NCI-H2196 treated with DMSO at 0.1 percent for 48 hours (cell line): ENCODE measurements around the gene SLC28A2.
"Not testable (repeated sequence)": the region's sequence is repeated elsewhere in the genome, so short reads cannot be mapped to it uniquely, and the experiment has no call there.

ENCODE experiments used
- DNase-seq: peaks from one replicate; lab custom pipeline; 2025; ENCODE audit not compliant: unreplicated experiment; lab: John Stamatoyannopoulos, UW

SLC28A2 gene

DNA sequence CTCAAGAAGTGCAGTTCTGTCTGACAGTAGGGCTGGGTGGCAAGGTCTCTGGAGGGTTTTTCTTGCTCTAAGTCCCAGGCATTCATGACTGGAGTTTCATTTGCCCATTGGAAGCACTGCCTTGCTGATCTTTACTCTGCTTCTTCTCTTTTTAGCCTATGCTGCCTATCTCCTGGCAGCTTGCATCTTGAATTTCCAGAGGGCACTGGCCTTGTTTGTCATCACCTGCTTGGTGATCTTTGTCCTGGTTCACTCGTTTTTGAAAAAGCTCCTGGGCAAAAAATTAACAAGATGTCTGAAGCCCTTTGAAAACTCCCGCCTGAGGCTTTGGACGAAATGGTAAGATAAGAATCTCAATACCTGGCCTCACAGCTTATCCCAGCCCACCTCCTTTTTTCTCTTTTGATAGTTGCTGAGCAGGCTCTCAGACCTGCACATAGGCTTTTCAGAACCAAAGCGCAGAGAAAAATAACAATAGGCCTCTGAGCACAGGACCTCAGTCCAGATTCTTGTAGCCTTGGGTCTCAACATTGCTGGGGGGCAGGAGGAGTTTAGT lies 10.9 kb downstream of the SLC28A2 start:
- DNase-seq, result no peak

DNA sequence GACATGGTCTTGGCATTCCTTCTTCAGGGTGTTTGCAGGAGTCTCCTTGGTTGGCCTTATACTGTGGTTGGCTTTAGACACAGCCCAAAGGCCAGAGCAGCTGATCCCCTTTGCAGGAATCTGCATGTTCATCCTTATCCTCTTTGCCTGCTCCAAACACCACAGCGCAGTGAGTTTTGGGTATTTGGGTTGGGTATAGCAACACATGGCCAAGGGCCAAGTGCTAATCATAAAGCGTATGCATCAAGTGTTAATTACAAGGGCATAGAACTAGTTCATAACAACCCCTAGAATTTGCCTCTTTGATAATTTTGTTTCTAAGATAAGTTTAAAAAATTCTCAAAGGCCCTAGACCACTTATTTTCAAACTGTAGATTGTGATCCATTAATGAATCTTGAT lies 11.8 kb downstream of the SLC28A2 start:
- no peak for DNase-seq

DNA sequence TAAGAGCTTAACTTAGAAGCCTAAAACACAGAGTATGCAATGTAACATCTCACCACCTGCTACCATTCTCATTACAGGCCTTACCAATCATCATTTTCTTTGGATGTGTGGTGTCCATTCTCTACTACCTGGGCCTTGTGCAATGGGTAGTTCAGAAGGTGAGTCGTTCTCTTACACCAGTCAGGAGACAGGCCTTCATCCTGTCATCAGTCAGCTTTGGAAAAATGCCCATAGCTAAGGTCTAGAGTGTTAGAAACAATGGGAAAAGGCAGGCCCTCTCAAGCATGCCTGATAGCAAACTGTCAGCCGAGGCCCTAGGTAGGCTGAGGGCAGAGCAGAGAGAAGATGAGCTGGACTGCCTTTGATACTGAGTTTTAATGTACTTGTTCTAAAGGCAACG lies 13.5 kb downstream of the SLC28A2 start:
- no peak for DNase-seq

GRCh38 chr15:45268135-45268534 lies 16.1 kb downstream of the SLC28A2 start:
- DNase-seq, result no peak

- no peak for DNase-seq
Observed at GRCh38 chr15:45274636-45275380, 22.8 kb downstream of the SLC28A2 start.

- no peak for DNase-seq
Observed at GRCh38 chr15:45276831-45277230, 24.8 kb downstream of the SLC28A2 start.

GRCh38 chr15:45279024-45279698 lies 27.1 kb downstream of the SLC28A2 start:
- DNase-seq, result peak; percentile 73

- DNase-seq, result no peak
Observed at GRCh38 chr15:45285413-45285812, 33.4 kb downstream of the SLC28A2 start.

DNA sequence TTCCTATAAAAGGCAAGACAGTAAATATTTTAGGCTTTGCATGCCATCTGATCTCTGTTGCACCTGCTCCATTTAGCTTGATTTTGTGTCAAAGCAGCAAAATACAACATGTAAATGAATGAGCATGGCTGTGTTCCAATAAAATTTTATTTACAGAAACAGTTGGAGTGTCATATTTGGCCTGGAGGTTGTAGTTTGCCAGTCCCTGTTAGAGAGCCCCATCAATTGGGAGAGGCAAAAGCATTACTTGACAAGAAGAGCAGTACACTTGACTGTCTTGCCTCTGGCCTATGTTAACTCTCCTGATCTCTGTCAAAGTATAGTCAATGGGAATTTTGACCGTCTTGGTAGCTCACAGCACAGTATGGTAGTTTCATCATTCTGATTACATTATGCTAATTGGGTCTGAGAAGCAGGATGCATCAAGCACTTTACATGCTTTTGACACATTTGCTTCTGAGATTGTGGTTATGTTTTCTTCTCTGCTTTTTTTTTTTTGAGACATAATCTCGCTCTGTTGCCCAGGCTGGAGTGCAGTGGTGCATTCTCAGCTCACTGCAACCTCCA lies 35.4 kb downstream of the SLC28A2 start:
- peak; percentile 27 for DNase-seq

- no peak for DNase-seq
Observed at GRCh38 chr15:45288947-45289346, 36.9 kb downstream of the SLC28A2 start.

GRCh38 chr15:45291822-45292582 lies 40.0 kb downstream of the SLC28A2 start:
- DNase-seq, result no peak

GRCh38 chr15:45293326-45293725 lies 41.3 kb downstream of the SLC28A2 start:
- DNase-seq, result not testable (repeated sequence)

GRCh38 chr15:45298964-45299378 lies 46.9 kb downstream of the SLC28A2 start:
- not testable (repeated sequence) for DNase-seq

DNA sequence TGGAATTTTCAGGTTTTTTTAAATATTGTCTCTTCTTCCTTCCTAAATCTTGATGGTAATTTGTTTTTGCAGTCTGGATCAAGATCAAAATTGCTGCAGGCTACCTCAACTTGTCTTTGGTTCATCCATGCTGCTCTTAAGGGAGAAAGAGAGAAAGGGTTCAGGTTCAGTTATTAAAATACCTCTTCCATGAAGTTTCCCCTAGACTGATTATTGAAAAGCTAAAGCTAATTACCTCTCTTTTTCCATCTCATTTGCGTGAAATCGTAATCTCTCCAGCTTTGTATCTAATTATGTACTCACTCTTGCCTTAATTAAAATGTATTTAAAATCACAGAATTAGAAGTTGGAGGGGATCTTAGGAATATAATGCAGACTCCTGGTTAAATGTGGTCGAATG lies 52.7 kb downstream of the SLC28A2 start:
- no peak for DNase-seq

DNA sequence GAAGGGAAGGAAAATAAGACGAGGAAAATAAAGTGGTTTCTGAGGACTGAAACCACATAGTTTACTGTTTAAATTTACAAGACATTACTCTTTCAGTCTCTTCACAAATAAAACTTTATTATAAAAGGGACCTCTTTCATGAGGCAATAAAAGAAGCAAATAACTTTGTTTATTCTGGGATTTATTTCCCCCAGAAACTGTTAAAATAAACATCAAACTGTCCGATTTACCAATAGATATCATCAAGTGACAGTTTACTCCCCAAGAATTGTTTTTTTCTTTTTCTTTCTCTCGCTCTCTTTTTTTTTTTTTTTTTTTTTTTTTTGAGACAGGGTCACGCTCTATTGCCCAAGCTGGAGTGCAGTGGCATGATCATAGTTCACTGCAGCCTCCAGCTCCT lies 54.1 kb downstream of the SLC28A2 start:
- no peak for DNase-seq

- no peak for DNase-seq
Observed at GRCh38 chr15:45307230-45307924, 55.3 kb downstream of the SLC28A2 start.

- not testable (repeated sequence) for DNase-seq
Observed at GRCh38 chr15:45314117-45314516, 62.1 kb downstream of the SLC28A2 start.

DNA sequence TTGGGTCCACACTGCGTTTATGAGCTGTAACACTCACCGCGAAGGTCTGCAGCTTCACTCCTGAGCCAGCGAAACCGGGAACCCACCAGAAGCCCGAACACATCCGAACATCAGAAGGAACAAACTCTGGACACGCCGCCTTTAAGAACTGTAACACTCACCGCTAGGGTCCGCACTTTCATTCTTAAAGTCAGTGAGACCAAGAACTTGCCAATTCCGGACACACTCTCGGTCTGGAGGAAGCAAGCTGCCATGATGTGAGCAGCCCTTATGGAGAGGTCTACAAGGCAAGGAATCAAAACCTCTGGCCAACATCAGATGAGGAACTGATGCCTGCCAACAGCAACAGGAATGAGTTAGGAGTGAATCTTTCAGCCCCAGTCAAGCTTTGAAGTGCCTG lies 62.9 kb downstream of the SLC28A2 start:
- DNase-seq, result no peak

GRCh38 chr15:45319472-45320214 lies 67.6 kb downstream of the SLC28A2 start:
- no peak for DNase-seq
